HCT116 (cell line): Measurements from ENCODE around the gene KLRG1. TPM values are rescaled to one million over a fixed set of nuclear protein-coding genes. Genes with fewer than 3 reads are reported as not detected.

Experiments
- ATAC-seq: fragments of 200-7000 bp; cut with Tn5 transposase; 2 replicates; pipeline ENCODE4 v1.9.1; 2020; ENCODE audit warnings: mild to moderate bottlenecking, moderate library complexity
- BruUV-seq: library from RNA; stranded (reverse); fragments of 400-500 nt; replicated peaks from 2 replicates; lab custom pipeline; 2021; lab: Mats Ljungman, UMichigan
- CTCF ChIA-PET: fragments of 300-600 bp; sonication (Branson Sonifier 250); formaldehyde crosslinking; loops from one replicate; lab custom pipeline; 2021; ENCODE audit warnings: antibody characterized with exemption; lab: Charles Lee
- POLR2A ChIA-PET: fragments of 300-600, 350-600 bp; sonication (Branson Sonifier 250); formaldehyde crosslinking; loops from one replicate; lab custom pipeline; 2021; ENCODE audit warnings: antibody characterized with exemption; lab: Charles Lee
- RAD21 ChIA-PET, 2 experiments: fragments of 300-600 bp; sonication (Branson Sonifier 250); formaldehyde crosslinking; loops; one replicate each; lab custom pipeline; 2023; ENCODE audit warnings: low total read pairs in 2 of 2; ENCODE audit not compliant: uncharacterized antibody in 2 of 2, unreplicated experiment in 2 of 2, low non-redundant PET in 1 of 2; lab: Charles Lee
- DNase-seq: peaks from one replicate; pipeline ENCODE4 v3.0.0-alpha.2; 2010; ENCODE audit warnings: low read depth, low spot score
- H2AFZ ChIP-seq: fragments of 200-600 bp; shearing (Covaris generic), sonication (generic); 2 replicates; pipeline ENCODE4 v1.6.1; 2017; ENCODE audit warnings: low read depth, mixed run types, mixed read lengths, antibody characterized with exemption, low read length; ENCODE audit not compliant: poor library complexity, severe bottlenecking
- H3K27ac ChIP-seq: 2 replicates; pipeline ENCODE4 v1.5.1; 2012; ENCODE audit warnings: low read depth, low read length
- H3K27me3 ChIP-seq: fragments of 200-600 bp; sonication (generic); 2 replicates; pipeline ENCODE4 v1.6.1; 2016; ENCODE audit warnings: mixed run types, low read length, mixed read lengths; ENCODE audit not compliant: insufficient read depth
- H3K36me3 ChIP-seq, 2 experiments: fragments of 200-500 bp in 1 of 2; fragments of 200-600 bp in 1 of 2; sonication (Bioruptor generic) in 1 of 2; sonication (generic) in 1 of 2; 2 replicates each; pipeline versions ENCODE4 v1.5.1 to v1.6.1; 2014 to 2016; ENCODE audit warnings: low read length in 2 of 2, inconsistent platforms in 1 of 2, mixed read lengths in 1 of 2, mixed run types in 1 of 2; ENCODE audit not compliant: insufficient read depth in 2 of 2, control insufficient read depth in 1 of 2
- H3K4me1 ChIP-seq, 2 experiments: fragments of 200-600 bp in 1 of 2; sonication (generic) in 1 of 2; 2 replicates each; pipeline versions ENCODE4 v1.5.1 to v1.6.1; 2012 to 2017; ENCODE audit warnings: low read length in 2 of 2, inconsistent platforms in 1 of 2, mild to moderate bottlenecking in 1 of 2, mixed read lengths in 1 of 2, mixed run types in 1 of 2, moderate library complexity in 1 of 2; ENCODE audit not compliant: insufficient read depth in 2 of 2, control insufficient read depth in 1 of 2
- H3K4me2 ChIP-seq: fragments of 200-600 bp; sonication (generic); 2 replicates; pipeline ENCODE4 v1.6.1; 2017; ENCODE audit warnings: mixed run types, low read length, mixed read lengths
- H3K4me3 ChIP-seq, 2 experiments: fragments of 200-600 bp in 1 of 2; sonication (generic) in 1 of 2; replicated peaks in 1 of 2; 2 replicates each; pipeline ENCODE4 v1.5.1; 2011 to 2016; ENCODE audit warnings: low read length in 2 of 2, control low read depth in 1 of 2, low read depth in 1 of 2, mild to moderate bottlenecking in 1 of 2, mixed read lengths in 1 of 2, mixed run types in 1 of 2
- H3K79me2 ChIP-seq: fragments of 200-600 bp; sonication (generic); 2 replicates; pipeline ENCODE4 v1.6.1; 2017; ENCODE audit warnings: mild to moderate bottlenecking, mixed run types, low read length, moderate library complexity, mixed read lengths; ENCODE audit not compliant: insufficient read depth
- H3K9ac ChIP-seq: fragments of 200-600 bp; sonication (generic); 2 replicates; pipeline ENCODE4 v1.6.1; 2016; ENCODE audit warnings: low read length, mixed read lengths
- H3K9me2 ChIP-seq: fragments of 200-600 bp; sonication (generic), shearing (Covaris generic); 2 replicates; pipeline ENCODE4 v1.6.1; 2017; ENCODE audit warnings: mixed run types, mild to moderate bottlenecking, moderate library complexity; ENCODE audit not compliant: insufficient read depth
- H3K9me3 ChIP-seq, 2 experiments: fragments of 200-500 bp in 1 of 2; fragments of 200-600 bp in 1 of 2; sonication (Bioruptor generic) in 1 of 2; sonication (generic) in 1 of 2; 2 replicates each; pipeline ENCODE4 v1.6.1; 2014 to 2017; ENCODE audit warnings: low read length in 2 of 2, mixed read lengths in 2 of 2, inconsistent platforms in 1 of 2, low read depth in 1 of 2, mild to moderate bottlenecking in 1 of 2, mixed run types in 1 of 2, moderate library complexity in 1 of 2; ENCODE audit not compliant: control insufficient read depth in 1 of 2, insufficient read depth in 1 of 2
- H4K20me1 ChIP-seq: fragments of 200-600 bp; sonication (generic), shearing (Covaris generic); 2 replicates; pipeline ENCODE4 v1.6.1; 2017; ENCODE audit warnings: mixed run types, mild to moderate bottlenecking, moderate library complexity; ENCODE audit not compliant: insufficient read depth
- CBX3 ChIP-seq: IDR thresholded peaks from 2 replicates; pipeline ENCODE4 v1.6.1; 2012; ENCODE audit warnings: low read depth
- CEBPB ChIP-seq: IDR thresholded peaks from 2 replicates; pipeline ENCODE4 v1.6.1; 2012; ENCODE audit warnings: low read depth
- EGR1 ChIP-seq: IDR thresholded peaks from 2 replicates; pipeline ENCODE4 v1.6.1; 2012; ENCODE audit warnings: low read depth
- ELF1 ChIP-seq: IDR thresholded peaks from 2 replicates; pipeline ENCODE4 v1.6.1; 2012; ENCODE audit warnings: low read depth, borderline replicate concordance
- EZH2 ChIP-seq: fragments of 200-600 bp; sonication (generic); IDR thresholded peaks from 2 replicates; pipeline ENCODE4 v1.6.1; 2017; ENCODE audit warnings: antibody characterized with exemption, mixed run types
- EZH2phosphoT487 ChIP-seq: fragments of 200-600 bp; IDR thresholded peaks from 2 replicates; pipeline ENCODE4 v1.6.1; 2018; ENCODE audit warnings: antibody characterized with exemption, borderline replicate concordance
- FOSL1 ChIP-seq: IDR thresholded peaks from 2 replicates; pipeline ENCODE4 v1.6.1; 2012; ENCODE audit warnings: low read depth
- JUND ChIP-seq: IDR thresholded peaks from 2 replicates; pipeline ENCODE4 v1.6.1; 2012
- POLR2AphosphoS5 ChIP-seq: IDR thresholded peaks from 2 replicates; pipeline ENCODE4 v1.6.1; 2011; ENCODE audit warnings: mild to moderate bottlenecking, low read depth, low read length, moderate library complexity
- RAD21 ChIP-seq: IDR thresholded peaks from 2 replicates; pipeline ENCODE4 v1.6.1; 2012; ENCODE audit warnings: low read depth, mild to moderate bottlenecking
- SP1 ChIP-seq: IDR thresholded peaks from 2 replicates; pipeline ENCODE4 v1.6.1; 2012; ENCODE audit warnings: low read depth
- TCF7L2 ChIP-seq: IDR thresholded peaks from 2 replicates; pipeline ENCODE4 v1.7.0; 2011; ENCODE audit warnings: borderline replicate concordance, inconsistent platforms; ENCODE audit not compliant: insufficient read depth, insufficient read length; ENCODE audit errors: extremely low read depth
- ZFX ChIP-seq: fragments of 450-650 bp; IDR thresholded peaks from 2 replicates; pipeline ENCODE4 v1.6.1; 2017
- ZNF274 ChIP-seq: fragments of 200-500 bp; sonication (Bioruptor generic); IDR thresholded peaks from 2 replicates; pipeline ENCODE4 v1.6.1; 2014; ENCODE audit warnings: mild to moderate bottlenecking, low read depth, low read length, inconsistent platforms
- intact Hi-C: fragments of 100-400 bp; cut with micrococcal nuclease; formaldehyde crosslinking; loops from 2 replicates; pipeline ENCODE4 v1.10.0; 2022
- total RNA-seq: library from RNA; stranded (reverse); gene quantifications from one replicate; pipeline ENCODE4 v1.2.1, GENCODE V29; 2021; ENCODE audit not compliant: unreplicated experiment
- TF ChIP-seq, protein P1 (sequence below): IDR thresholded peaks from 2 replicates; pipeline ENCODE4 v1.6.1; 2012; ENCODE audit warnings: low read depth

The KLRG1 gene
- total RNA-seq, 1 experiment from 2014 or later, result 1.5 TPM

DNA sequence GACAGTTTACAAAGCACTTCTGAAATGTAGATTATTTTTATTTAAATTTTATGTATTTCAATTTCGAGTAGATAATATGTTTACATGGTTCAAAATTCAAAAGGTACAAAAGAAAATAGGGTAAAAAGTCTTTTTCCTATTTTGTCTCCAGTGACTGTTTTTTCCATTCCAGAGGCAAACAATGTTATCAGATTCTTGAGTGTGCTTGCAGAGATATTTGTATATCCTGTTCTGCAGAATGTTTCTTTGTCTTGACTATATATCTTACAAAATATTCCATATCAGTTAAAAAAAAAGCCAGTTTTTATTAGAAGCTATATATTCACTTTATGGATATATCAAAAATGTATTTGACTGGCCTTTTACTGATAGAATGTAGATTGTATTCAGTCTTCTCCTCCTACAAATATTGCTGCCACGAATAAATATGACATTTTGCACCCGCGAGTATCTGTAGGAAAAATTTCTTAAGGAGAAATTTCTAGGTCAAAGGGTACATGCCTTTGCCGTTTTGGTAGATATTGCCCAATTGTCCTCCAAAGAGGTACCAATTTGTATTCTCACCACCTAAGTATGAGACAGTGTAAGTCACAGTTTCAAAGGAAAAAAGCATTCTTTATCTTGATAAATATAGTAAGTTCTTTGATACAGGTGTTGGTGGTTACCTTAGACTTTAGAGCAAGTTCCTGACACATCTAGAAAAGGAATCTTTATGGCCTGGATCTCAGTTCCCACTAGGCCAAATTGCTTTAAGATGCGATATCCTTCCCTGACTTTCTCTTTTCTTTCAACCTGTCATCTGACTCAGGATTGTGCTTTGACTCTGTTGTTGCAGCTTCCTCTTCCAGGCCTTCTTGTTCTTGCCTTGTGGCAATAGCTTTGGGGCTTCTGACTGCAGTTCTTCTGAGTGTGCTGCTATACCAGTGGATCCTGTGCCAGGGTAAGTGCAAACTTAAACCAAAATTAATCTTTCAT is 2.3 kb downstream of the KLRG1 start:
- Histone ChIP-seq H3K4me1 (0 out of 4 replicates have a peak, but pooled peaks cover 0 to 1% of the 10 kb centered on the region in 2 experiments), H3K79me2 (no peaks in the 10 kb centered on the region), H3K9me2 (no peaks in the 10 kb centered on the region), H4K20me1 (no peaks in the 10 kb centered on the region), H2AFZ (no peak overlapping the region), H3K9me3 (no peaks in the 10 kb centered on the region), H3K9ac (no peak overlapping the region), H3K4me3 (no peak overlapping the region), H3K27me3 (no peaks in the 10 kb centered on the region), H3K27ac (no peak overlapping the region), H3K4me2 (no peak overlapping the region), H3K36me3 (no peaks in the 10 kb centered on the region)
- ATAC-seq (no peak), DNase-seq (no peak)
- CTCF ChIA-PET, result no interaction called here
- BruUV-seq, result no TSS peak
- RAD21 ChIA-PET, result no interaction called here
- intact Hi-C loops, result no loop called here
- POLR2A ChIA-PET, result no interaction called here
- TF ChIP-seq ZNF274, result no peak
- no peak for TF ChIP-seq CBX3
- TF ChIP-seq EZH2, result no peak
- TF ChIP-seq ELF1, result no peak
- TF ChIP-seq JUND, result no peak
- TF ChIP-seq ZFX, result no peak
- no peak for TF ChIP-seq TCF7L2
- no peak for TF ChIP-seq EGR1
- TF ChIP-seq POLR2AphosphoS5, result no peak
- TF ChIP-seq CEBPB, result no peak

DNA sequence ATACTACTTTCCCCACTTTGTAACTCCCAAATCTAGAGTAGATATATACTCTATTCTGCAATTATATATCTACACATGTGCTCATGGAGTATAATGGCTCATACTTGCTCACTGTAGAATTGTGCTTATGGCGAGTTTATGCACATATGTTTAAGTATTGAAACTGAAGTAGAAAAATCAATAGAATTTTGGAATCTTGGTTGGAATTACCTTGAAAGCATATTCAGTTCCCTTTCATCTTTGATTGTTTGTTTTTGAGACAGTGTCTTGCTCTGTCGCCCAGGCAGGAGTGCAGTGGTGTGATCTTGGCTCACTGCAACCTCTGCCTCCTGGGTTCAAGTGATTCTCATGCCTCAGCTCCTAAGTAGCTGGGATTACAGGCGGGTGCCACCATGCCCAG is 4.5 kb downstream of the KLRG1 start:
- Histone ChIP-seq H3K4me3 (no peak overlapping the region), H3K27me3 (no peaks in the 10 kb centered on the region), H3K4me2 (no peak overlapping the region), H3K9me2 (no peaks in the 10 kb centered on the region), H3K79me2 (no peaks in the 10 kb centered on the region), H4K20me1 (no peaks in the 10 kb centered on the region), H3K27ac (no peak overlapping the region), H2AFZ (no peak overlapping the region), H3K9ac (no peak overlapping the region), H3K36me3 (no peaks in the 10 kb centered on the region), H3K9me3 (no peaks in the 10 kb centered on the region), H3K4me1 (0 out of 4 replicates have a peak, but pooled peaks cover 0 to 4% of the 10 kb centered on the region in 2 experiments)
- intact Hi-C loops, result no loop called here
- ATAC-seq, result no peak
- no TSS peak for BruUV-seq
- ChIA-PET RAD21 (no interaction called here), CTCF (no interaction called here), POLR2A (no interaction called here)
- DNase-seq, result no peak
- TF ChIP-seq FOSL1, result no peak
- no peak for TF ChIP-seq SP1
- TF ChIP-seq EZH2phosphoT487, result no peak
- TF ChIP-seq RAD21, result no peak
- TF ChIP-seq CBX3, result no peak
- TF ChIP-seq, protein P1, sequence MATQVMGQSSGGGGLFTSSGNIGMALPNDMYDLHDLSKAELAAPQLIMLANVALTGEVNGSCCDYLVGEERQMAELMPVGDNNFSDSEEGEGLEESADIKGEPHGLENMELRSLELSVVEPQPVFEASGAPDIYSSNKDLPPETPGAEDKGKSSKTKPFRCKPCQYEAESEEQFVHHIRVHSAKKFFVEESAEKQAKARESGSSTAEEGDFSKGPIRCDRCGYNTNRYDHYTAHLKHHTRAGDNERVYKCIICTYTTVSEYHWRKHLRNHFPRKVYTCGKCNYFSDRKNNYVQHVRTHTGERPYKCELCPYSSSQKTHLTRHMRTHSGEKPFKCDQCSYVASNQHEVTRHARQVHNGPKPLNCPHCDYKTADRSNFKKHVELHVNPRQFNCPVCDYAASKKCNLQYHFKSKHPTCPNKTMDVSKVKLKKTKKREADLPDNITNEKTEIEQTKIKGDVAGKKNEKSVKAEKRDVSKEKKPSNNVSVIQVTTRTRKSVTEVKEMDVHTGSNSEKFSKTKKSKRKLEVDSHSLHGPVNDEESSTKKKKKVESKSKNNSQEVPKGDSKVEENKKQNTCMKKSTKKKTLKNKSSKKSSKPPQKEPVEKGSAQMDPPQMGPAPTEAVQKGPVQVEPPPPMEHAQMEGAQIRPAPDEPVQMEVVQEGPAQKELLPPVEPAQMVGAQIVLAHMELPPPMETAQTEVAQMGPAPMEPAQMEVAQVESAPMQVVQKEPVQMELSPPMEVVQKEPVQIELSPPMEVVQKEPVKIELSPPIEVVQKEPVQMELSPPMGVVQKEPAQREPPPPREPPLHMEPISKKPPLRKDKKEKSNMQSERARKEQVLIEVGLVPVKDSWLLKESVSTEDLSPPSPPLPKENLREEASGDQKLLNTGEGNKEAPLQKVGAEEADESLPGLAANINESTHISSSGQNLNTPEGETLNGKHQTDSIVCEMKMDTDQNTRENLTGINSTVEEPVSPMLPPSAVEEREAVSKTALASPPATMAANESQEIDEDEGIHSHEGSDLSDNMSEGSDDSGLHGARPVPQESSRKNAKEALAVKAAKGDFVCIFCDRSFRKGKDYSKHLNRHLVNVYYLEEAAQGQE, result no peak
- TF ChIP-seq EZH2, result no peak
- no peak for TF ChIP-seq EGR1
- TF ChIP-seq TCF7L2, result no peak
